Stimulated activated CD8-positive, alpha-beta memory T cell treated with anti-CD3 and anti-CD28 coated beads, Interleukin-12 subunit alpha, Interleukin-12 subunit beta, amount 100 ng/mL, for 24 hours (primary cell): Measurements from ENCODE around the gene PEX14.
A peak's percentile ranks its signal among the peaks of the same experiment; 100 is the strongest.
"Not testable (repeated sequence)": the region's sequence is repeated elsewhere in the genome, so short reads cannot be mapped to it uniquely, and the experiment has no call there.

Experiments
- DNase-seq: peaks from one replicate; pipeline ENCODE4 v3.0.0-alpha.2; 2020; ENCODE audit errors: extremely low read depth

The PEX14 gene

GRCh38 chr1:10450836-10451235, 23.9 kb upstream of the PEX14 start:
- no peak for DNase-seq

DNA sequence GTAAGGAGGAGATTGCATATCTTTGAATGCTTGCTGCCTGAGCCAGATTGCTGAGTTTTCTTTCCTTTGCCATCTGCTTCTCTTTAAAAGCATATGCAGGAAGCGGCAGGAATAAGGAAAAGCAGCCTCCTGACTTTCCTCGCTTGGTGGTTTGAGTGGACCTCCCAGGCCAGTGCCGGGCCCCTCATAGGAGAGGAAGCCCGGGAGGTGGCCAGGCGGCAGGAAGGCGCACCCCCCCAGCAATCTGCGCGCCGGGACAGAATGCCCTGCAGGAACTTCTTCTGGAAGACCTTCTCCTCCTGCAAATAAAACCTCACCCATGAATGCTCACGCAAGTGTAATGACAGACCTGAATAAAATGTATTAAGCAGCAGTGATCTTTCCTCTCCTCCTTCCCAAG, 23.5 kb upstream of the PEX14 start:
- no peak for DNase-seq

- DNase-seq, result no peak
These were observed 18.7 kb upstream of the PEX14 start for GRCh38 chr1:10456048-10456447.

- DNase-seq, result no peak
These were observed 18.1 kb upstream of the PEX14 start for GRCh38 chr1:10456661-10457060.

DNA sequence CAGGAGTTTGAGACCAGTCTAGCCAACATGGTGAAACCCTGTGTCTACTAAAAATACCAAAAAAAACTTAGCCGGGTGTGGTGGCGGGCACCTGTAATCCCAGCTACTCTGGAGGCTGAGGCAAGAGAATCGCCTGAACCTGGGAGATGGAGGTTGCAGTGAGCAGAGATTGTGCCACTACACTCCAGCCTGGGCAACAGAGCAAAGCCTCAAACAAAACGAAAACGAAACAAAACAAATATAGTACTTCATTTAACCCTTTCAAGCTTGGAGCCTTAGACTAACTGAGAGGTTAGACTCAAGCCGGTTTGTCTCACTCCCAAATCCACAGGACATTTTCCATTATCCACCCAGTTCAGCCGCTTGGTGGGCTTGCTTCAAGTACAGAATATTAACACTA, 17.3 kb upstream of the PEX14 start:
- not testable (repeated sequence) for DNase-seq

- no peak for DNase-seq
These were observed 16.9 kb upstream of the PEX14 start for GRCh38 chr1:10457875-10458274.

DNA sequence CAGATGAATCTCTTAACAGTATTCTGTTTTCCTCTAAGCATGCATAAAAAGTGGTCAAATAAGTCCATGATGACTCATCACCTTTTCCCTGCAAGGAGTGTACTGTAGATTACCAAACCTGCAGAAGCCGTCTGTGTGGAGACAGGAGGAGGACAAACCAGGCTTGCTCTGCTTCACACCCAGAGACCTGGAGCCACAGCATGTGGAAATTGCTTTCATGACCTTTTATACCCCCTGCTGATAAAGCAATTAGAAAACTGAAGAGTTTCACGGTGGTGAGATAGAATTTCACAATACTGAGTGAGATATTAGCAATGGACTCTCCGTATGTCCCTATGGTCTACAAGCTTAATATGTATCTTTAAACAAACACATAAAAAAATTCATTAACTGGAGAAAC, 15.6 kb upstream of the PEX14 start:
- DNase-seq, result no peak

- DNase-seq, result no peak
These were observed 7.7 kb upstream of the PEX14 start for GRCh38 chr1:10467078-10467477.

DNA sequence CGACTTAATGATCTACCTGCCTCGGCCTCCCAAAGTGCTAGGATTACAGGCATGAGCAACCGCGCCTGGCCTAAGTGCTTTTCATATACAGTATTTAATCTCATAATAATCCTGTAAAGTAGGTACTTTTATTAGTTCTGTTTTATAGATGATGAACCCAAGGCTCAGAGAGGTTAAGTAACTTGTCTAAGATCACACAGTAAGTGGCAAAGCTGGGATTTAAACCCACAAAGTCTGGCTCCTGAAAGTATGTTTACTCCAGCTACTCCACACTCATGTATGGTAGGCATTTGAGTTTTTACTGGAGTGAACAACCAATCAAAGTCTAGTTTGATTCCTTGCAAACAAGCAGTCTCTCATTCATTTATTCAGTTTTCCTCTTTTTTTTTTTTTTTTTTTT, 4.7 kb upstream of the PEX14 start:
- no peak for DNase-seq

- no peak for DNase-seq
These were observed 3.1 kb upstream of the PEX14 start for GRCh38 chr1:10471411-10472219.

DNA sequence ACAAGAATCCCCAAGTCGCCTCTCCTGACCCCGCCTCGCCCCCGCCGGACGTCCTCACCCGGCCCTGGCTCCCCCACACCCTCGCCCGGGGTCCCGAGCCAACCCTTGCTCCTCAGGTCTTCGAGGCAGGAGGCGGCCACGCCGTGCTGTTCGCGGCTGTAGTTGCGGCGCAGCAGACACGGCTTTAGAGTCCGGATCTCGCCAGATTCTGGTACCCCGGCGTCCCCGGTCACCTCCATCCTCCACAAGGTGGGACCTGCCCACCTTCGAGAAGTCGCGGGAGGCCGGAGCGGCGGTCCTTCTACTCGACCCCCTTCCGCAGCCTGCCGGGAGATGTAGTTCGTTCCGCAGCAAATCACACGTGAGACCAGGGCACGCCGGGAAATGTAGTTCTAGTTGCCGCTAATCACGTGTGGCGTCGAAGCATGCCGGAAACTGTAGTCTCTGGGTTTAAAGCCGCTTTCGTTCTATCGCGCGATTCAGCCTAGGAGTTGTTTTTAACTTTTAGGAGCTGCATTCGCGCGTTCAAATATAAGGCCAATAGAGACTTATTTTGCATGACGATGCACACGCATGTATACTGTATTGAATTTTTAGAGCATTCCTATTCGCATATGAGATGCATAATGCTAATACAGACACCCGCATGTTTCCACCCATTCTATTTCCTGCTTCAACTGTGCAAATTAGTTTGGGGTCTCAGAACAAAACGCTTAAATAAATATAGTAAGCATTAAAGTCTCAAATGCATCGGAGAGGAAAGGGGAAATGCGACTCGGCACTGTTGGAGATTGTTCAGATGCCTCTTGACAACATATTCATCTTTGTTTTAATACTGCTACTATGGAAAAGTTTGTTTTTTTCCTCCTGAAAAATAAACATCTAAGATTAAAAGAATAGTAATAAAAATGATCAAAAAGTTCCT, 2.3 kb upstream of the PEX14 start, which contains the start of gene DFFA:
TSS of gene DFFA (minus strand) at position 310 of the 925 bp plus-strand sequence. CDS start at position 239, 71 bp downstream.
- DNase-seq, result peak; percentile 86

DNA sequence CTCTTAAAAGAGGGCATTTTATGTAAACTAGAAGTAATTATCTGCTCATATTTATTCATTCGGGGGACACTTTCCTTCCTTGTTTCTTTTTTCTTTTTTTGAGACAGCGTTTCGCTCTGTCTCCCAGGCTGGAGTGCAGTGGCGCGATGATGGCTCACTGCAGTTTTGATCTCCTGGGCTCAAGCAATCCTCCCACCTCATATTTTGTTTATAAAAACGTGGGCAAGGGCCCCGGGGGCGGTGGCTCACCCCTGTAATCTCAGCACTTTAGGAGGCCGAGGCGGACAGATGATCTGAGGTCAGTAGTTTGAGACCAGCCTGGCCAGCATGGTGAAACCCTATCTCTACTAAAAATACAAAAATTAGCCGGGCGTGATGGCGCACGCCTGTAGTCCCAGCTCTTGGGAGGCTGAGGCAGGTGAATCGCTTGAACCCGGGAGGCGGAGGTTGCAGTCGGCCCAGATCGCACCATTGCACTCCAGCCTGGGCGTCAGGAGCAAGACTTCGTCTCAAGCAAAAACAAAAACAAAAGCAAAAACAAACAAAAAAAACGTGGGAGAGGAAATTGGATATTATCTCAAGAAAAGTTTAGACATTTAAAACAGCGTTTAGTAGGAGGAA, 1.5 kb upstream of the PEX14 start:
- DNase-seq, result no peak

DNA sequence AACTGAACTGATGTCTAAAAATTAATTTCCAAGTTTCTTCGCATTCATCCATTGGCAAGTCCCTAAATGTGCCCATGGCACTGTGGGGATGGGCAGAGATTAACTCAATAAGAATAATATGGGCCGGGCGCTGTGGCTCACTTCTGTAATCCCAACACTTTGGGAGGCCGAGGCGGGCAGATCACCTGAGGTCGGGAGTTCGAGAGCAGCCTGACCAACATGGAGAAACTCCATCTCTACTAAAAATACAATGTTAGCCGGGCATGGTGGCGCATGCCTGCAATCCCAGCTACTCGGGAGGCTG, 489 bp upstream of the PEX14 start:
- not testable (repeated sequence) for DNase-seq

DNA sequence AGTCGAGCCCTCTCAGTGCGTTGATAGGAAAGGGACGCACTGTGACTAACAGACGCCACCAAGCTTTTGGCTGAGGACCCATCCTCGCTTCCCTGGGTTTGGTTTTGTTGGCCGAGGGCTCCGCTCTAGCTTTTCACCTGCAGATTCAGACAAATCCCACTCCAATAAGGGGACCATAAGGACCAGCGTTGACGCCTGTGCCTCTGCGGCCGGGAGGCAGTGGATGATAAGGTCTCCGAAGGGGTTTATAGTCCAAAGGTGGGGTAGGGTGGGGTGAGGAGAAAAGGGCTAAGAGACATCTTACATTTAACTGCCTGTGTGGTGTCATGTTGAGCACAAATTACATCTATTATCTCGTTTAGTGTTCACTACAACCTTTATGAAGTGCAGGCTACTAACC, 760 bp downstream of the PEX14 start:
- DNase-seq, result no peak

DNA sequence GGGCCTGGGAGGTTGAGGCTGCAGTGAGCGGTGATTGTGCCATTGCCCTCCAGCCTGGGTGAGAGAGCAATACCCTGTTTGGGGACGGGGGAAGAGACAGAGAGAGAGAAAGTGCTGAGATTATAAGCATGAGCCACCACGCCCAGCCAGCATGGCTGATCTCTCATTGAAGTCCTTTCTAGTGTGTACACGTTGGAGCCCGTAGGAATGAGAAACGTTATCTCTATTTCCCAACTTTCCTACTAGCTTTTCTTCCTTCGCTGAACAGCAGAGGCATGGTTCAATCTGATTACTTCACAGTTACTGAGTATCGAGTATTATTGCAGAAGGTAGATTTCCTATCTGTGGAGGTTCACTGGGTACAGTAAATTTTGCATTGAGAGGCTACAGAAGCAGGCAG, 4.5 kb downstream of the PEX14 start:
- no peak for DNase-seq

DNA sequence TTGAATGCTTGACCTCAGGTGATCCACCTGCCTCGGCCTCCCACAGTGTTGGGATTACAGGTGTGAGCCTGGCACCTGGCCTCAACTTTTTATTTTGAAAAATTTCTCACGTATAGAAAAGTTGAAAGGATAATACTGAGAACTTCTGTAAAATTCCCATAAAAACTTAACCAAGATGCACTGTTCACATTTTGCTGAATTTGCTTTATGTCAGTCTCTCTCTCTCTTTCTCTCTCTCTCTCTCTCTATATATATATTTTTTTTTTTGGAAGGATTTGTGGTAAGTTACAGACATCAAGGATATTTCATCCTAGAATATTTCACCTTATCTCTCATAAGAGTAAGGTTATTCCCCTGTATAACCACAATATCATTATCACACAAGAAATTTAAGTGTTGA, 5.9 kb downstream of the PEX14 start:
- DNase-seq, result no peak

DNA sequence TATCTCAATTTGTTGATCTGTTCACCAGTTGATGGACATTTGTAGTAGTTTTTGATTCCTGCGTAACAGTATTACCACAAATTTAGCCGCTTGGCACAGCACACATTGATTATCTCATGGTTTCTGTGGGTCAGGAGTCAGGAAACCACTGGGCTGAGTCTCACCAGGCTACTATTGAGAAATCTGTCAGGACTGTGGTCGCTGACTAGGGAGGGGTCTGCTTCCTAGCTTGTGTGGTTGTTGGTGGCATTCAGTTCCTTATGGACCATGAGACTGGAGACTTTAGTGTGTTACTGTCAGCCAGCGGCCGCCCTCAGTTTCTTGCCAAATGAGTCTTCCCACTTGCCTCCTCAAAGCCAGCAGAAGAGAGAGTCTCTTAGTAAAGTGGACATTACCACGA, 9.8 kb downstream of the PEX14 start:
- DNase-seq, result no peak

DNA sequence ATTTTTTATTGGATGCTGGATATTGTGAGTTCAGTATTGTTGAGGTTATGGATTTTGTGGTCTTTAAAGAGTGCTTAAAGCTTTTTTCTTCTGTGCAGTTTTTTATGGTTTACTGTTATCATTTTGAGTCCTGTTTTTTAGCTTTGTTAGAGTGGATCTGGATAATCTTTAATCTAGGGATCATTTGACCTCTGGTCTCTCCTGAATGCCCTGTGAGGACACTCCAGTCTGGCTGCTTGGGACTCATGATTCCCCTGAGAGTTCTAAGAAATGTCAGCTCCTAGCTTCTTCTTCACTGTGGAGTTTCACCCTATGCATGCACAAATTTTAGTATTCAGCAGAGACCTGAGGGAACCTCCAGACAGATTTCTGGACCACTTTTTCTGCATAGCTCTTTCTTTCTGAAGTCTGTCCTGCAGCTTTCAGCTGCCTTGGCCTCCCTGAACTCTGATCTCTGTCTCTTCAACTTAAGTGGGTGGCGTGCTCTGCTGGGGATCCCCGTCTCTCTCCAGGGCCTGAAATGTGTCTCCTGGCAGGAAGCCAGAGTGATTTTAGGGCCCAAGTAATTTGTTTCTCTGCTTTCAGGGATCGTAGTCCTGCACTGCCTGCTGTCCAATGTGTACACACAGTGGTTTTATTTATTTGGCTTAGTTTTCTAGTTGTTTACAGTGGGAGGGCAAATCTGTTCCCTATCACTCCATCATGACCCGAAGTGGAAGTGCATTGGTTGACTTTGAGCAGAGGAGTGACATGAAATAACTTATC, 14.7 kb downstream of the PEX14 start:
- DNase-seq, result no peak

DNA sequence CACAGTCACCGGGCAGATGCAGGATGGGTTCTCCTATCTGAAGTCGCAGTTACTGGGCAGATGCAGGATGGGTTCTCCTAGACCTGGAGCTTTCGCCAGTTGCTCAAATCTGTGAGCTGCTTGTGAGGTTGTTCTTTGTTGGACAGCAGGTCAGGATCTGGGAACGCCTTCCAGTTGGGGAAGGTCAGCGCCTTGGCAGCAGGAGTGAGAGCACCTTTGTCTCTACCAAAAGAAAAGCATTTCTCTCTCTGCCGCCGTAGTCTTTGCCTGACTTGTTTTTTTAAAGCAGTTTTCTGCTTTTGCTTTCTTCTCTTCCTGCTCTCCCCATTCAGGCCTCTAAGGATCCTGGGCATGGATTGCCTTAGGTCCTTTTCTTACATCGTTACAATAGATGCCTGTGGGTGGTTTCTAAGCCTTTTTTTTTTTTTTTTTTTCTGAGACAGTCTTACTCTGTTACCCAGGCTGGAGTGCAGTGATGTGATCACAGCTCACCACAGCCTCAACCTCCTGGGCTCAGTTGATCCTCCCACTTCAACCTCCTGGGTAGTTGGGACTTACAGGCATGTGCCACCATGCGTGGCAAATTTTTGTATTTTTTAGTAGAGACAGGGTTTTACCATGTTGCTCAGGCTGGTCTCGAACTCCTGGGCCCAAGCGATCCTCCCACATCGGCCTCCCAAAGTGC, 15.7 kb downstream of the PEX14 start:
- DNase-seq, result no peak

- no peak for DNase-seq
These were observed 19.6 kb downstream of the PEX14 start for GRCh38 chr1:10494418-10494753.

DNA sequence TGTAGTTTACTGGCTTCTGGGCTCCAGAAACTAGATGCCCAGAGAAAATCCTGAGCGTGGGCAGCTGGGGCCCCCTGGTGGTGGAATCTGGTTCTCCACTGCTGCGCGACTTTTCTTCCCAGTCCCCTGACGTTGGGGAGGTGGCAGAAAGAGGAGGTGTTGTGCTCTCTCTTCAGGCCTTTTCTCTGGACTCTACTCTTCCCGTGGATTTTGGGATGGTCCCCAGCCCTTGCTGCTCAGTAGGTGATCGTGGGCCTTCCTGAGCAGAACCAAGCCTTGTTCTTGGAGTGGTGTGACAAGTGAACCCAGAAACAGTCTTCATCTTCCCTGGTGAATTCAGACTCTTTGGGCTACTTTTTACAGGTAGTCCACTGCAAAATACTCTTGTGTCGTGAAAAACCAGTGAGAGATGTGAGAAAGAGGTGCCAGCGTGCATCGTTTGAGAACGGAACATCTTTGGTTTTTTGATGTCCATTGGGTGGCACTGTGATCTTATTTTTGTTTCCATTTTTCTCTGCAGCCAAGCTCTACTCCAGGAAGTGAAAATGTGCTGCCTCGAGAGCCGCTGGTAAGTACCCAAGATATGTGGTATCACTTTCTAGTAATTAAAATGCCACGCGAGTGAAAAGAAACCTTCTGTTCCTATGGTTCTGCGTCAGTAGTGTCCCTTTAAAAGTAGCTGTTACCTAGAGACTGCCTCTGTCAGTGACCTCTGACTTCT, 20.2 kb downstream of the PEX14 start:
- peak; percentile 51 for DNase-seq
